H1 (cell line): ENCODE measurements around the gene GUCA1A. TPM values are rescaled to one million over a fixed set of nuclear protein-coding genes. Genes with fewer than 3 reads are reported as not detected.
A peak's percentile ranks its signal among the peaks of the same experiment; 100 is the strongest.

ENCODE experiments used
- CTCF ChIA-PET: fragments of 300-600 bp; sonication (Branson Sonifier 250); formaldehyde crosslinking; loops from one replicate; lab custom pipeline; 2021; ENCODE audit not compliant: partially characterized antibody; lab: Charles Lee
- POLR2A ChIA-PET: fragments of 300-600 bp; sonication (Branson Sonifier 250); formaldehyde crosslinking; loops from one replicate; lab custom pipeline; 2021; ENCODE audit warnings: inconsistent platforms; ENCODE audit not compliant: partially characterized antibody; lab: Charles Lee
- DNase-seq, 2 experiments: peaks; one replicate each; pipeline versions ENCODE4 v3.0.0 to v3.0.0-alpha.2; 2010 to 2022; ENCODE audit warnings: low spot score in 2 of 2, low read depth in 1 of 2, mixed read lengths in 1 of 2
- FAIRE-seq: peaks from 2 replicates; lab custom pipeline; 2011; peaks lifted over from hg19 to GRCh38; lab: Jason Lieb, UNC
- H2AFZ ChIP-seq: 2 replicates; pipeline ENCODE4 v1.8.1; 2012; ENCODE audit warnings: low read length, inconsistent platforms
- H2AK5ac ChIP-seq: 2 replicates; pipeline ENCODE4 v1.6.1; 2013; ENCODE audit warnings: low read depth, low read length
- H2BK120ac ChIP-seq: replicated peaks from 2 replicates; pipeline ENCODE3; 2013; ENCODE audit warnings: low read depth, low read length, inconsistent platforms
- H2BK12ac ChIP-seq: 2 replicates; pipeline ENCODE4 v1.6.1; 2013; ENCODE audit warnings: low read depth, low read length
- H2BK15ac ChIP-seq: 2 replicates; pipeline ENCODE4 v1.6.1; 2013; ENCODE audit warnings: low read length
- H2BK20ac ChIP-seq: 2 replicates; pipeline ENCODE4 v1.6.1; 2013; ENCODE audit warnings: low read length
- H2BK5ac ChIP-seq: 2 replicates; pipeline ENCODE4 v1.6.1; 2013; ENCODE audit warnings: low read depth, low read length
- H3K14ac ChIP-seq: 2 replicates; pipeline ENCODE4 v1.6.1; 2013; ENCODE audit warnings: inconsistent platforms; ENCODE audit not compliant: insufficient read length
- H3K18ac ChIP-seq: 2 replicates; pipeline ENCODE4 v1.6.1; 2013; ENCODE audit warnings: low read length; ENCODE audit errors: extremely low read depth
- H3K23ac ChIP-seq: 2 replicates; pipeline ENCODE4 v1.6.1; 2013; ENCODE audit warnings: inconsistent platforms; ENCODE audit not compliant: insufficient read length
- H3K23me2 ChIP-seq: 2 replicates; pipeline ENCODE4 v1.6.1; 2013; ENCODE audit warnings: low read depth, low read length
- H3K27ac ChIP-seq: 2 replicates; pipeline ENCODE4 v1.6.1; 2011; ENCODE audit warnings: low read depth, low read length, inconsistent platforms
- H3K27me3 ChIP-seq, 4 experiments: replicated peaks in 1 of 4; 1 replicate in 1 of 4; 2 replicates in 3 of 4; pipeline versions ENCODE4 v1.6.1 to v1.8.1; 2011 to 2013; ENCODE audit warnings: low read length in 3 of 4, mild to moderate bottlenecking in 3 of 4, inconsistent platforms in 2 of 4, mixed read lengths in 2 of 4, moderate library complexity in 1 of 4; ENCODE audit not compliant: control insufficient read depth in 3 of 4, insufficient read depth in 3 of 4; ENCODE audit errors: extremely low read depth in 1 of 4
- H3K36me3 ChIP-seq, 4 experiments: 2 replicates each; pipeline versions ENCODE4 v1.6.1 to v1.8.1; 2011 to 2013; ENCODE audit warnings: mild to moderate bottlenecking in 4 of 4, low read length in 3 of 4, moderate library complexity in 2 of 4, control low read depth in 1 of 4, inconsistent platforms in 1 of 4; ENCODE audit not compliant: insufficient read depth in 4 of 4, control insufficient read depth in 2 of 4
- H3K4ac ChIP-seq: replicated peaks from 2 replicates; pipeline ENCODE3; 2013; ENCODE audit warnings: low read length, low read depth, mixed read lengths, inconsistent platforms; ENCODE audit not compliant: insufficient read length
- H3K4me1 ChIP-seq, 4 experiments: replicated peaks in 1 of 4; 1 replicate in 1 of 4; 2 replicates in 3 of 4; pipeline versions ENCODE4 v1.6.1 to v1.8.1; 2011 to 2013; ENCODE audit warnings: low read length in 3 of 4, inconsistent platforms in 2 of 4, mixed read lengths in 1 of 4; ENCODE audit not compliant: insufficient read depth in 4 of 4, control insufficient read depth in 3 of 4
- H3K4me2 ChIP-seq, 2 experiments: 2 replicates each; pipeline versions ENCODE4 v1.6.1 to v1.8.1; 2011 to 2013; ENCODE audit warnings: low read depth in 2 of 2, low read length in 2 of 2, control low read depth in 1 of 2, inconsistent platforms in 1 of 2, mild to moderate bottlenecking in 1 of 2; ENCODE audit not compliant: insufficient read depth in 1 of 2
- H3K4me3 ChIP-seq, 4 experiments: fragments of 200-600, 300-600 bp in 1 of 4; sonication (generic), shearing (Covaris generic), sonication (Bioruptor Twin) in 1 of 4; 2 replicates each; pipeline versions ENCODE4 v1.5.1 to v1.8.1; 2011 to 2016; ENCODE audit warnings: low read length in 4 of 4, low read depth in 3 of 4, control low read depth in 2 of 4, inconsistent platforms in 2 of 4, mild to moderate bottlenecking in 2 of 4, mixed read lengths in 1 of 4, moderate library complexity in 1 of 4; ENCODE audit not compliant: insufficient read depth in 2 of 4; ENCODE audit errors: extremely low read depth in 1 of 4
- H3K56ac ChIP-seq: replicated peaks from 2 replicates; pipeline ENCODE3; 2013; ENCODE audit warnings: low read depth, mild to moderate bottlenecking, mixed read lengths, low read length, inconsistent platforms; ENCODE audit not compliant: insufficient read length
- H3K79me1 ChIP-seq: 2 replicates; pipeline ENCODE4 v1.6.1; 2013; ENCODE audit warnings: low read depth, low read length, control low read depth
- H3K79me2 ChIP-seq, 2 experiments: 2 replicates each; pipeline versions ENCODE4 v1.6.1 to v1.8.1; 2012 to 2013; ENCODE audit warnings: low read length in 2 of 2, mild to moderate bottlenecking in 2 of 2, inconsistent platforms in 1 of 2; ENCODE audit not compliant: insufficient read depth in 2 of 2, control insufficient read depth in 1 of 2
- H3K9ac ChIP-seq, 4 experiments: replicated peaks in 1 of 4; 1 replicate in 1 of 4; 2 replicates in 3 of 4; pipeline versions ENCODE4 v1.6.1 to v1.8.1; 2011 to 2013; ENCODE audit warnings: low read depth in 3 of 4, low read length in 3 of 4, control low read depth in 2 of 4, mild to moderate bottlenecking in 2 of 4, moderate library complexity in 2 of 4, inconsistent platforms in 1 of 4; ENCODE audit errors: extremely low read depth in 1 of 4
- H3K9me3 ChIP-seq, 2 experiments: 2 replicates each; pipeline versions ENCODE4 v1.6.1 to v1.8.1; 2012 to 2013; ENCODE audit warnings: mild to moderate bottlenecking in 2 of 2, moderate library complexity in 2 of 2, control low read depth in 1 of 2, inconsistent platforms in 1 of 2, low read depth in 1 of 2, low read length in 1 of 2, mixed read lengths in 1 of 2; ENCODE audit not compliant: insufficient read depth in 2 of 2
- H4K20me1 ChIP-seq, 2 experiments: replicated peaks in 1 of 2; 2 replicates each; pipeline versions ENCODE3 to v1.8.1; 2011 to 2013; ENCODE audit warnings: inconsistent platforms in 2 of 2, low read length in 2 of 2, mild to moderate bottlenecking in 1 of 2; ENCODE audit not compliant: insufficient read depth in 2 of 2, control insufficient read depth in 1 of 2
- H4K5ac ChIP-seq: 2 replicates; pipeline ENCODE4 v1.6.1; 2013; ENCODE audit warnings: low read length, low read depth, mixed read lengths, inconsistent platforms; ENCODE audit not compliant: insufficient read length
- H4K8ac ChIP-seq: 2 replicates; pipeline ENCODE4 v1.8.0; 2013; ENCODE audit warnings: mild to moderate bottlenecking, moderate library complexity, low read length, inconsistent platforms; ENCODE audit not compliant: insufficient read depth; ENCODE audit errors: extremely low read depth
- H4K91ac ChIP-seq: replicated peaks from 2 replicates; pipeline ENCODE3; 2013; ENCODE audit warnings: low read length, mixed read lengths, inconsistent platforms; ENCODE audit not compliant: insufficient read length
- WGBS, 2 experiments: shearing (Covaris generic) in 1 of 2; methylation state at CpG; one replicate each; pipeline versions ENCODE4 v1.1.6 to v1.1.7; 2013 to 2015; ENCODE audit warnings: low lambda C conversion rate in 2 of 2, mixed read lengths in 2 of 2, inconsistent platforms in 1 of 2, low coverage in 1 of 2, missing lambda C conversion rate in 1 of 2; ENCODE audit not compliant: insufficient replicate concordance in 2 of 2, insufficient coverage in 1 of 2, insufficient read length in 1 of 2; ENCODE audit errors: extremely low coverage in 1 of 2, missing lambda C conversion rate in 1 of 2; 5-methylcytosine and 5-hydroxymethylcytosine counted together
- polyA plus RNA-seq, 7 experiments: library from polyadenylated mRNA; depleted of rRNA in 3 of 7; stranded (reverse) in 5 of 7; unstranded in 2 of 7; fragments of >200 nt in 5 of 7; fragments of 200-250 nt in 2 of 7; gene quantifications; 1 replicate in 5 of 7; 2 replicates in 1 of 7; 4 replicates in 1 of 7; pipeline versions ENCODE4 v1.2.1 to v1.2.3, GENCODE V29; 2011 to 2013; ENCODE audit warnings: missing spikeins in 2 of 7, mixed read lengths in 2 of 7
- total RNA-seq: library from RNA; stranded (reverse); fragmentation: NEBNext Ultra II Directional; extraction: Animal tissue kit (Norgen Biotek cat#: 25700); gene quantifications from 2 replicates; pipeline ENCODE4 v1.2.1, GENCODE V29; 2021

The GUCA1A gene
- total and polyA plus RNA-seq, 2 of the 8 experiments (the other 6 are each of a cell fraction or from before 2014, with no cell fraction given), result 4.6 to 24.6 TPM

DNA sequence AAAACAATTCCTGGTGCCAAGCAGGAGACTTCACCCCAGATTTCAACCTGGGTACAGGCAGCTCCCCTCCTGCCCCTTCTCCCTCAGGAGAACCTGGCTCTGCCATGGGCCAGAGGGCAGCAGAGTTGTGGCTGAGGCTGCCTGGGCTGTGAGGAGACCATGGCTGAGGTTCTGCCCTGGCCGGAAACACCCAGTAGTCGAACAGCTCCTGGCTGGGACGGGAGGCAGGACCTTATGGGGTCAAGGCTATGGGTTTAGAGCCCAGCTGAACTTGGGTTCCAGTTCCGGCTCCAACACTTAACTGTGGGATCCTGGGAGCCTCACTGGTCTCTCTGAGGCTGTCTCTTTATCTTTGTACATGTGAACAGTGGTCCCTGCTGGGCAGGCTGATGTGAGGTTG, 39.2 kb upstream of the GUCA1A start:
- no peak overlapping the region for H3K9ac ChIP-seq
- H3K4me1 ChIP-seq, result peaks cover 11 to 41% (median 32%) of the 10 kb centered on the region in 4 experiments
- no peak overlapping the region for H3K4me2 ChIP-seq
- peaks cover 12% of the 10 kb centered on the region; the same call in 1 of the 2 replicates for H3K79me1 ChIP-seq
- H3K4me3 ChIP-seq, result no peak overlapping the region
- no peak overlapping the region for H4K8ac ChIP-seq
- 0 out of 2 replicates have a peak overlapping the region, but pooled peaks have one; percentile 62 for H2BK12ac ChIP-seq
- no peak overlapping the region for H3K56ac ChIP-seq
- no peak overlapping the region for H4K5ac ChIP-seq
- H2BK5ac ChIP-seq, result no peak overlapping the region
- H3K36me3 ChIP-seq, result peaks cover 4 to 18% (median 13%) of the 10 kb centered on the region in 4 experiments; a peak in 7 of 8 replicates
- H4K91ac ChIP-seq, result peak overlapping the region; percentile 68
- H3K18ac ChIP-seq, result peak overlapping the region; percentile 51; the same call in 1 of the 2 replicates
- no peaks in the 10 kb centered on the region for H3K9me3 ChIP-seq
- peaks cover 8 to 18% of the 10 kb centered on the region in 2 experiments for H4K20me1 ChIP-seq
- DNase-seq (no peak), FAIRE-seq (no peak)
- no peaks in the 10 kb centered on the region for H3K23me2 ChIP-seq
- no peaks in the 10 kb centered on the region for H3K27me3 ChIP-seq
- no peak overlapping the region for H3K14ac ChIP-seq
- ChIA-PET CTCF (interaction anchor here (0.6 to 12.4 kb wide), 9 partner anchors 18 to 205 kb away, joined by 3 to 123 read pairs (median 4); a partner anchor contains a TSS), POLR2A (interaction anchor here (0.7 to 2.4 kb wide), 9 partner anchors 9 to 810 kb away, joined by 3 to 8 read pairs (median 4); partner anchors contain the start of genes C6orf132 and TAF8)
- H3K23ac ChIP-seq, result no peak overlapping the region
- H2AFZ ChIP-seq, result no peak overlapping the region
- peaks cover 4 to 58% of the 10 kb centered on the region in 2 experiments; a peak in 3 of 4 replicates for H3K79me2 ChIP-seq
- H2AK5ac ChIP-seq, result peak overlapping the region; percentile 32; the same call in 1 of the 2 replicates
- no peak overlapping the region for H2BK120ac ChIP-seq
- H3K4ac ChIP-seq, result peak overlapping the region; percentile 62
- WGBS, 2 experiments, result 96% methylated on average over 4 of the region's 4 CpGs; no CpG with 5 or more reads in 1 of the 2 experiments
- H2BK15ac ChIP-seq, result no peak overlapping the region
- H2BK20ac ChIP-seq, result no peak overlapping the region
- H3K27ac ChIP-seq, result no peak overlapping the region; the same call in 1 of the 2 replicates
